ENCODE measurements around the gene NCOA5.

Gene NCOA5

DNA sequence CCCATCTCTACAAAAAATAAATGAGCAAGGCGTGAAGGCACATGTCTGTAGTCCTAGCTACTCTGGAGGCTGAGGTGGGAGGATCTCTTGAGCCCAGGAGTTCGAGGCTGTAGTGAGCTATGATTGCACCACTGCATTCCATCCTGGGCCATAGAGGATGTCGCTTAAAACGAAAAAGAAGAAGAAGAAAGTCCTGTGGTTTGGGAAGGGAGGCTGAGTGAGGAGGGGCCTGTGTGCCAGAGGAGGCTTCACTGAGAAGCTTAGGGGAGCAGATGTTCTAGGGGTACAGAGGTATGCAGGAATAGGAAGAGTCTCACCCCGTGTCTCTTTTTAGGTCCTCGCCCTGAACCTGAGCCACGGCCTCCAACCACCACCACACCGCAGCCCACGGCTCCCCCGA, 76.8 kb downstream of the NCOA5 start:
- no peak overlapping the region for H3K4me3 ChIP-seq (ENCODE audit: low read depth, low read length)
- DNase-seq (ENCODE audit: low read depth, low spot score), result no peak
- POLR2A ChIA-PET, result no interaction called here
- CTCF ChIA-PET, result interaction anchor here (0.7 to 5.1 kb wide), 24 partner anchors 9 to 425 kb away, joined by 3 to 51 read pairs (median 9); no protein-coding TSS in a partner anchor
- TF ChIP-seq, protein P1, sequence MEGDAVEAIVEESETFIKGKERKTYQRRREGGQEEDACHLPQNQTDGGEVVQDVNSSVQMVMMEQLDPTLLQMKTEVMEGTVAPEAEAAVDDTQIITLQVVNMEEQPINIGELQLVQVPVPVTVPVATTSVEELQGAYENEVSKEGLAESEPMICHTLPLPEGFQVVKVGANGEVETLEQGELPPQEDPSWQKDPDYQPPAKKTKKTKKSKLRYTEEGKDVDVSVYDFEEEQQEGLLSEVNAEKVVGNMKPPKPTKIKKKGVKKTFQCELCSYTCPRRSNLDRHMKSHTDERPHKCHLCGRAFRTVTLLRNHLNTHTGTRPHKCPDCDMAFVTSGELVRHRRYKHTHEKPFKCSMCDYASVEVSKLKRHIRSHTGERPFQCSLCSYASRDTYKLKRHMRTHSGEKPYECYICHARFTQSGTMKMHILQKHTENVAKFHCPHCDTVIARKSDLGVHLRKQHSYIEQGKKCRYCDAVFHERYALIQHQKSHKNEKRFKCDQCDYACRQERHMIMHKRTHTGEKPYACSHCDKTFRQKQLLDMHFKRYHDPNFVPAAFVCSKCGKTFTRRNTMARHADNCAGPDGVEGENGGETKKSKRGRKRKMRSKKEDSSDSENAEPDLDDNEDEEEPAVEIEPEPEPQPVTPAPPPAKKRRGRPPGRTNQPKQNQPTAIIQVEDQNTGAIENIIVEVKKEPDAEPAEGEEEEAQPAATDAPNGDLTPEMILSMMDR (IDR thresholded peaks at IDR 0.05; ENCODE audit: insufficient read depth, low read length, missing control alignments), result no peak

DNA sequence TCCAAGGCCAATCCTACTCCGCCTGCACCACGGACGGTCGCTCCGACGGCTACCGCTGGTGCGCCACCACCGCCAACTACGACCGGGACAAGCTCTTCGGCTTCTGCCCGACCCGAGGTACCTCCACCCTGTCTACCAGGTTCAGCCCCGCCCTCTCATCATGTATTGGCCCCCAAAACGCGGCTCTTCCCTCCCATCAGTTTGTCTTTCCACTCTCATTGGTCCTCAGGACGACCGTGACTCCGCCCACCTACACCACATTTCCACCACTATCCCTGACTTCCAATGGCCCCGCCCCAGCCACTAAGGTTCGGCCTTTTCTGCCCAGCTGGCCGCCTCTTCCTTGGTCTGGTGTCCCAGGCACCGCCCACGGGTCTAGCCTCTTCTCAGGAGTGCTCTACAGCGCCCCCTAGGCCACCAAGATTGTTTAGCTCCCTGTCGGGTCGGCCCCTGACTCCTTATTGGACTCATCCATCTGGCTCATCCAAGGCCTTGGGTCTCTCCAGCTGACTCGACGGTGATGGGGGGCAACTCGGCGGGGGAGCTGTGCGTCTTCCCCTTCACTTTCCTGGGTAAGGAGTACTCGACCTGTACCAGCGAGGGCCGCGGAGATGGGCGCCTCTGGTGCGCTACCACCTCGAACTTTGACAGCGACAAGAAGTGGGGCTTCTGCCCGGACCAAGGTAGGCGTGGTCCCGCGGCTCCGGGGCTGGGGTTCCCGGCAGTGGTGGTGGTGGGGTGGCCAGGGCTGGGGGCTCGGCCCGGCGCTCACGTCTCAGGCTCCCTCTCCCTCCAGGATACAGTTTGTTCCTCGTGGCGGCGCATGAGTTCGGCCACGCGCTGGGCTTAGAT, 77.9 kb downstream of the NCOA5 start:
- no peak for DNase-seq (ENCODE audit: low read depth, low spot score)
- POLR2A ChIA-PET, result no interaction called here

More for the DNA sequence above, 77.9 kb downstream of the NCOA5 start:
- H3K4me3 ChIP-seq (ENCODE audit: low read depth, low read length), result no peak overlapping the region
- TF ChIP-seq, protein P1 (IDR thresholded peaks at IDR 0.05; ENCODE audit: insufficient read depth, low read length, missing control alignments), result no peak
- CTCF ChIA-PET, result interaction anchor here (0.7 to 5.1 kb wide), 6 partner anchors 9 to 162 kb away, joined by 3 to 51 read pairs (median 8); no protein-coding TSS in a partner anchor

All from AG04449 (cell line).